Skin of body (tissue), 2 donors: ENCODE measurements around the gene MAP3K20. TPM values are rescaled to one million over a fixed set of nuclear protein-coding genes. Genes with fewer than 3 reads are reported as not detected.
"Not testable (repeated sequence)": the region's sequence is repeated elsewhere in the genome, so short reads cannot be mapped to it uniquely, and the experiment has no call there.

ENCODE experiments used
- DNase-seq: peaks from one replicate; lab custom pipeline; 2025; lab: John Stamatoyannopoulos, UW
- total RNA-seq: library from RNA; depleted of rRNA; stranded (reverse); fragments of >200 nt; gene quantifications from one replicate; pipeline ENCODE4 v1.2.3, GENCODE V29; 2014

The MAP3K20 gene
- 60.2 TPM for total RNA-seq

DNA sequence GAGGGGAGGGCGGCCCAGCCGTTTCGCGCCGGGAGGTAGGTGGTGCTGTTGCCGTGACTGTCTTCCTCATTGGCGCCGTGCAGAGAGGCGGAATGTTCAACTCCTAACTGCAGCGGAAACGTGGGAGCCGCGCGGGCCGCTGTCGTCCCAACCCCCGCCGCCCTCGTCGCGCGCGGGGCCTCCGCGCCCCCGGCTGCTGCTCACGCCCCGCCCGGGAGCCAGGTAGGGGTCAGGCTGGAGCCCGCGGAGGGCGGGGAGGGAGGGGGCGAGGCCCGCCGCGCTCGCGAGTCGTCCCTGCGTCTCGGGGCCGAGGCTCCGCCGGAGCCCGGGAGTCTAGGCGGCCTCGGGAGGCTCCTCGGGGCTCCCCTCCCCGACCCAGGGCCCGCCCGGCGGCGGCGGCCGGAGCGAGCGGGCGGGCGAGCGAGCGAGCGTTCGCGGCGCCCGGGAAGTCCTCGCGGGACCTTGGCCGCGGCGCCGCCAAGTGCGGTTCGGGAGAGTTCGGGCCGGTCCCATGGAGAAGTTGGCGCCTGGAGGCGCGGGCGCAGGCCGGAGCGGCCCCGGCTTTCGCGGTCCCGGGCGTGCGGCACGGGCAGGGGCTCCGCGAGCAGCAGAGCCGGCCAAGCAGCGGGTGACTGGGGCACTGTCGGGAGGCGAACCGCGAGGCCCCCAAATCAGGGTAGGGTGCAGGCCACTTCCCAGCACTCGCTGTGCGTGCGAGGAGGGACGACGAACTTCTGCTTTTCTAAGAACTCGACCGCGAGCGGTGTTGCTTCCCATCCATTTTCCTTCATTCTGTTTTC lies at the start of gene MAP3K20:
TSS of gene MAP3K20 (plus strand) at position 66 of the 800 bp plus-strand sequence. CDS start 15,186 bp downstream, outside the sequence.
- DNase-seq = peak; percentile 50

GRCh38 chr2:173026479-173026878 lies 49.2 kb upstream of the MAP3K20 start:
- peak; percentile 87 for DNase-seq

GRCh38 chr2:173027181-173028128 lies 48.2 kb upstream of the MAP3K20 start:
- DNase-seq = peak; percentile 91

DNA sequence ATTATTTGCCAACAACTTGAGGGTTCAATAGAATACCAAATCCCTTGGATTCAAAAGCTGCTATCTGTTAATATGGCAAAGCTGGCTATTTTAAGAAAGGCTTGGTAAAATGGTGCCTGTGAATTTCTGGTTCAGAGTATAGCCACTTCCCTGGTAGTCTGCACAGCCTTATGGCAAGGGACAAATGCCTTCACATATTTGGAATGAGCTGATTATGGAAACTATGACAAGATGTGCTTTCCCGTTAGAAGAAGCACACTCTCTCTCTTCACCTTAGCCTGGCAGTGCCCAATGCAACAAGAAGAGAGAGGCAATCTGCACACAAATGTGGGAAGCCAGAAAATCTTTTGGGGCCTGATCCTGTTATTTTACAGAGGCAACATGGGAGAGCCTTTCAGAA lies 47.5 kb upstream of the MAP3K20 start:
- peak; percentile 32 for DNase-seq

DNA sequence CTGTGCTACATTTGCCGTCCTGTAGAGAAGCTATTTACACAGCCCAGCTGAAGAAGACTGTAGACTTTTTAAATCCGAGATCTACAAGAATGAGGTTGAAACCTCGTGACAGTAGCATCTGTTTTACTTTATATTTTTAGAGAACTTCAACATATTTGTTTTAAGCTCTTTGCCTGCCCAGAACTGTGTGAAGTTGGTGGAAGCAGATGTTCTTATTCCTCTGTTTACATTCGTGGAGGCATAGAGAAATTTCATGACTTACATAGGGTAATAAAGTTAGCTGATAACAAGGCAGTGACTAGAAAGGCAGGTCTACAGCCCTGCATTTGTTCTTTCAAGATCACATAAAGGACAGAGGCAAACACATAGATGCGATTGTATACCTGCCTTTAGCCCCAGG lies 47.0 kb upstream of the MAP3K20 start:
- peak; percentile 87 for DNase-seq

DNA sequence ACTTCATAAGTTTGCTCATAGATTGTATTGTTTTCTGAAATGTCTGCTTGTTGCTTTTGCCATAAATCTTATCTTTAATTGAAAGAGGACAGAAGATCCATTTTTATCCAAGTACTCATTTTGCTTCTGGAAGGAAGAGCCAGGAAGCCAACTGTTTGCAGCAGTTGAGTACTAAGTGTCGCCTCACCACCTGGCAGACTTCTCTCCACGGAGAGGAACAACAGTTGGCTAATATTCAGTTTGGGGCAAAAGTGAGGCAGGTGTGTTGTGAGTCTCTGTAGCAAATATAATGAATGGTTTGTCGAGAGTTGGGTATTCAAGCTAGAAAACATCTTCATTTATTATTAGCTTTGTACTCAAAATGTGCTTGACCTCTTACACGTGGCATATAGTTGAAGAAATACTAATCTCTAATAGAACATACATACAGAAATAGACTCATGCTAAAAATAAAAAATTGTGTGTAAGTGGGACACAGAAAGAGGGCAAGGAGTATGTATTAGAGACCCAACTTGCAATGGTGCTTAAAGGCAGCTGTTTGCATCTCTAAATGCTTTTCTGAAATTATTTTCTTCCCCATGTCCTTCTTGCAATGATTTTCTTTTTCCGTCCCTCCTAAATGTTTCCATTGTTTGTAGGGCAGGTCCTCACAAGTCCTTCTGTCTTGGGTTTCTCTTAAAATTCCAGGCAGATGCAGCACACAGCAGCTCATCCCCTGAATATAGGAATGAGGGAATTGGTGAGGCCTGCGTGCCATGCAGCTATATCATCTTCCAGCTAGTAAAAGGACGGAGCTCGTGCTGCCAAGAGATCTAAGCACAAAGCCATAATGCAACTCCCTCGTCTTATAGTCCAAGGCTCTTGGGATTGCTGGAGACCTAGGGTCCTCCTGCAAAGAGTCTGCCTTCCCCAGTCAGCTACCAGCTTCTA lies 44.8 kb upstream of the MAP3K20 start:
- DNase-seq = no peak

- DNase-seq = no peak
Measured at GRCh38 chr2:173032032-173032431, 43.6 kb upstream of the MAP3K20 start.

DNA sequence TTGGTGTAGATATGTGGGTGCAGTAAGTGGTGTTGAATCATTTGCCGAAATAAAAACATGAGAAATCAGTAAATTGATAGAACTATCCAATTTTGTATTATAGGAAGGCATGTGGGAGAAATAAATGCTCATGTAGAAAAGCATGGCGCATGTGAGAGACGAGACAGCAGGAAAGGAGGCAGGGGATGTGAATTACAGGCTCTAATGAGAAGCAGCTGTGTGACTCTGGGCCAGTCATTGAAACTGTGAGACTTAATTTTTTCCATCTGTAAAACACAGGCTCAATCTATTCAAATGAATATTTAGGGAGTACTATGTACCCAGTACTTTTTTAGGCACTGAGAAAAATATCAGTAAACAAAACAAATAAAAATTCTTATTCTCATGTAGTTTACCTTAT lies 42.6 kb upstream of the MAP3K20 start:
- peak; percentile 90 for DNase-seq

DNA sequence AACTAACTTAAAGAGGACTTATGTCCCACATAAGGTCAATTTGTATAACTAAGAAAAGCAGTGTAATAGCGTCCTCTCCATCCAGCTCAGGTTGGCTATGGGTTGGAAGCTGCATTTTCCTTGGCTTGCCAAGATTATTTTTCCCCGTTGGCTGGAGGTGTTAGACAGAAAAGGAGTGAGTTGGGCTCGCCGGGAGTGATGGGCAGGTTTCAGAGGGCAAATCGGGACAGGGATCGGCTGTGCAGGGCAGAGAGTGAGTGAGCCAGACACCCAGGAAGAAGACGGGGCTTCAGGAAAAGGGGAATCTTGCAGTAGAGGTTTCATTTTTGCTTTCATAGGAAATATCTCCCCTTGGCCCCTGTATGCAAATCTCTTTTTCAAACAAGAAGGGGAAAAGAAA lies 41.5 kb upstream of the MAP3K20 start:
- no peak for DNase-seq

- no peak for DNase-seq
Measured at GRCh38 chr2:173037245-173038120, 38.2 kb upstream of the MAP3K20 start.

- DNase-seq = not testable (repeated sequence)
Measured at GRCh38 chr2:173038257-173038656, 37.4 kb upstream of the MAP3K20 start.

DNA sequence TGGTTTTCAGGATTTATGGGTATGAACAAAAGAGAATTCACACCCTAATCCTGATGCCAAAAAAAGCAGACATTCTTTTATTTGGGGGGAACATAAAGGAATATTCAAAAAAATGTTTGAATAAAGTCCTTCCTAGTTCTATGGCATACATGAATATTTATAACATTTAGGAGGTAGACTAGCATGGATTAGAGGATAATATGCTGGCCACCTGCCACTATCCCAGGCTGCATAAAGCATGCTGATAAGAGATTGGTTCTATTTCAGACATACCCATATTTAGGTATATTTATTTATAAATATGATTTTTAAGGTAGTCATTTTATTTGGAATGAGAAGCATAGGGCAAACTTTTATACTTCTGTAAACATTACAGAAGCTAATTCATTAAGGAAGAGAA lies 34.9 kb upstream of the MAP3K20 start:
- DNase-seq = no peak

- no peak for DNase-seq
Measured at GRCh38 chr2:173043476-173043875, 32.2 kb upstream of the MAP3K20 start.

DNA sequence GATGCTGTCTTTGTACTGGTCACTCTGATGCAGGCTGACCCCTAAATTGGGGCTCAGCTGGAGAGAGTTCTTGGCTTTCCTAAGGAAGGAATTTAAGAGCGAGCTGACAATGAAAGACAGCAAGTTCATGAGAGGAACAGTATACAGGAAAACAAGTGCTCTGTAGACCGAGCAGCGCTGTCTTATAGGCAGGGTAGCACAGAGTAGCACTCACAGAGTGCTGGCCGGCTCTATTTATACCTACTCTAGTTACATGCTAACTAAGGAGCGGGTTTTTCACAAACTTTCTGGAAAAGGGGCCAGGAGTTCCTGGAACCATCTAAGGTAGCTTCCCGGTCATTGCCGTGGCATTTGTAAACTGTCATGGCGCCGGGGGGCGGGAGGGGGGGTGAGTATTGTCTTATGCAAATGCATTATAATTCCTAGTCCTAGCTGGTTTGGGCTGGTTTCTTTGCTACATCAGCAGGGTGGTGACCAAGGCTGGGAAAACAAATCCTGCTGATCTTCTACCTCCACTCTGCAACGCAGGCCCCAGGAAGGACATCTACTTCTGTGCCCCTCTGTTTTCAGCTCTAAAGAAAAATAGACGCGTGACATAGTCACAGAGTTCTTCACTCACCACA lies 31.6 kb upstream of the MAP3K20 start:
- DNase-seq = no peak

DNA sequence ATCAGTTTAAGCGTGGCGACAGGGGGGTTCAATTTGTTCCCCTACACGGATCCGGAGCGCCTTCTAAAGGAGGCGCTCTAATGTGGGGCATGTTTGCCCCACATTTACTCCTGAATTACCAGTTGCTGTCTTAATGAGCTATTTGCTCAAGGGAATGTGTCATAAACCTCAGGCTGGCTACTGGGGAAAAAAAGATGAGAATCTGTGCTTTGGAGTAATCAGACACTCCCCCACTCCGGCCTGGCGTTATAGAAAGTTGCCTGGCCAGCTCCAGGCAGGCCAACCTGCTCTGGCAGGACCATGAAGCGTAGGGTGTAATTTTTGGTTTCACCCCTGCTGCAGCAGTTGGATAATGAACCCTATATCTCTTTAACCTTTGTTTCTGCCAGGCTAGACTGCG lies 31.0 kb upstream of the MAP3K20 start:
- DNase-seq = no peak

- no peak for DNase-seq
Measured at GRCh38 chr2:173045181-173045580, 30.5 kb upstream of the MAP3K20 start.

DNA sequence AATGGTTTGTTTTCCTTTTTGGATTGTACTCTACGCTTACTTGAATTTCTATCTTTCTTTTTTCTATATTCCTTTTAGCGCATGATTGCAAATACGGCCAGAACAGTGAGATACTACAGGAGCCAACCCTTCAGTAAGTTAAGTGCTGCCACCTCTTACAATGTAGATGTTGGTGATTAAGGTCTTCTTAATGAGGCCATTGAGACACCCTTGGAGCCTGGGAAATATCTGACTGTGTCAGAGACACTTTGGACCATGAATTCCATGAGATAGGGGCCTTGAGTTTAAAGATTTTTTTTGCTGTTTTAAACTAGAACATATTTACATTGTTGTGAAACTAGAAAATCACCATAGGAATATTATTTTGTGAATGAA lies 27.1 kb upstream of the MAP3K20 start:
- no peak for DNase-seq

DNA sequence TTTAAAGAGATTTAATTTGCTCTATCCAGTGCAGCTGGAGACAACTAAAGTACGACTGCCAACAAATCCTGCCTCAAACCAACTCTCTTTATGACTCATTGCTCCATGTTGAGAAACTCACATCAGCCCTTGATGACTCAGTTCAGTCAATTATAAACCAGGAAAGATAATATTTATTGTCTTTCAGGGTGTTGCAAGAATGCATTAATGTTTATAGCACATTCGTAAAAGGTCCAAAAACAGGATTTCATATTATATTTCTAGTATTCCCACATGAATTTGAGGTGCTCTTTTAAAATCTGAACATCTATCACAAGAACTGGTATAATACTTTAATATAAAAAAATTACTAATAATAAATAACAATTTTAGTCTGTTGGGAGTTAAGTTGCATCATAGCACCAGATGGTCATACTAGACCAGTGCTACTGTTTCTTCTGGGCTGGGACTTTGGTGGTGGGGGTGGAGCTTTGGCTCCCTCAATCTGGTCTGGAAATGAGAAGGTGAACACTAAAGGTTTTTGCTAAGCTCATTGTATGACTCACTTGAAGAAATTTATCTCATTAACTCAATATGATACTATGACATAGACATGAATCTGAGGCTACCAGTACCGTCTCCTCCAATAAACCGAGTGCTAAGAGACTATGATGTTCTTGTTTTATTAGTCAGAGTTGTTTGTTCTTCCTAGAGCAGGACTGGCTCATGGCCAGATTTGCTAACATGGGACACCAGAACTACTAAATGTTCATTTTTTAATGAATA lies 26.6 kb upstream of the MAP3K20 start:
- DNase-seq = peak; percentile 93

GRCh38 chr2:173049831-173050230 lies 25.8 kb upstream of the MAP3K20 start:
- no peak for DNase-seq
